IMR-90 (cell line): Measurements from ENCODE around the gene MICAL1.

Experiments
- BHLHE40 ChIP-seq: fragments of 150-350 bp; IDR thresholded peaks from 2 replicates; pipeline ENCODE4 v1.6.1; 2016; ENCODE audit warnings: mild to moderate bottlenecking, low read depth, low read length
- CEBPB ChIP-seq: IDR thresholded peaks from 2 replicates; pipeline ENCODE4 v1.6.1; 2012; ENCODE audit warnings: low read depth, low read length, improper control_type of control experiment
- CHD1 ChIP-seq: IDR thresholded peaks from 2 replicates; pipeline ENCODE4 v1.6.1; 2012; ENCODE audit warnings: low read depth, low read length, improper control_type of control experiment
- MAFK ChIP-seq: IDR thresholded peaks from 2 replicates; pipeline ENCODE4 v1.6.1; 2012; ENCODE audit warnings: low read depth, low read length, improper control_type of control experiment
- MXI1 ChIP-seq: IDR thresholded peaks from 2 replicates; pipeline ENCODE4 v1.6.1; 2012; ENCODE audit warnings: low read depth, mild to moderate bottlenecking, low read length, moderate library complexity, borderline replicate concordance
- POLR2A ChIP-seq: IDR thresholded peaks from 2 replicates; pipeline ENCODE4 v1.6.1; 2012; ENCODE audit warnings: mild to moderate bottlenecking, low read depth, low read length
- RAD21 ChIP-seq: IDR thresholded peaks from 2 replicates; pipeline ENCODE4 v1.6.1; 2012; ENCODE audit warnings: low read length, improper control_type of control experiment
- RCOR1 ChIP-seq: IDR thresholded peaks from 2 replicates; pipeline ENCODE4 v1.6.1; 2012; ENCODE audit warnings: mild to moderate bottlenecking, low read length, improper control_type of control experiment; ENCODE audit not compliant: insufficient replicate concordance
- RFX5 ChIP-seq: IDR thresholded peaks from 2 replicates; pipeline ENCODE4 v1.8.0; 2012; ENCODE audit warnings: low read depth, mild to moderate bottlenecking, low read length, moderate library complexity
- TF ChIP-seq, protein P1 (sequence below): conservative IDR thresholded peaks from 2 replicates; pipeline ENCODE4 v1.5.1; 2012; ENCODE audit warnings: mild to moderate bottlenecking, low read depth, low read length, improper control_type of control experiment

DNA sequence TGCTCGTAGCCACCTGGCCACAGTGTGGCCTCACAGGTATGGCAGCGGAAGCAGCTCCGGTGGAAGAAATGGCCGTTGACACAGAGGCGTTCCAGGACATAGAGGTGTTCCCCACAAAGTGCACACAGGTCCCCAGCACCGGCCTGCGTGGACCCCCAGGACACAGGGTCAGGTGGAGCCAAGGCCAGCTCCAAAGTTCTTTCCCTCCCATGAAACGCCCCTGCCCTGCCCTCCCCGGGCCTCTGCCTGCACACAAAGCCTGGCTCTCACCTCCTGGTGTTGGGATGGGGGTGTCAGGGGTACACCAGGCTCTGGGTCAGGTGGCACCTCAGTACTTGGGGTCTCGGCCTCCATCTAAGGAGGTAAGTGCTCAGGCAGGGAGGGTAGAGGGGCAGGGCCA lies 8.5 kb downstream of the MICAL1 start:
- TF ChIP-seq, protein P1, sequence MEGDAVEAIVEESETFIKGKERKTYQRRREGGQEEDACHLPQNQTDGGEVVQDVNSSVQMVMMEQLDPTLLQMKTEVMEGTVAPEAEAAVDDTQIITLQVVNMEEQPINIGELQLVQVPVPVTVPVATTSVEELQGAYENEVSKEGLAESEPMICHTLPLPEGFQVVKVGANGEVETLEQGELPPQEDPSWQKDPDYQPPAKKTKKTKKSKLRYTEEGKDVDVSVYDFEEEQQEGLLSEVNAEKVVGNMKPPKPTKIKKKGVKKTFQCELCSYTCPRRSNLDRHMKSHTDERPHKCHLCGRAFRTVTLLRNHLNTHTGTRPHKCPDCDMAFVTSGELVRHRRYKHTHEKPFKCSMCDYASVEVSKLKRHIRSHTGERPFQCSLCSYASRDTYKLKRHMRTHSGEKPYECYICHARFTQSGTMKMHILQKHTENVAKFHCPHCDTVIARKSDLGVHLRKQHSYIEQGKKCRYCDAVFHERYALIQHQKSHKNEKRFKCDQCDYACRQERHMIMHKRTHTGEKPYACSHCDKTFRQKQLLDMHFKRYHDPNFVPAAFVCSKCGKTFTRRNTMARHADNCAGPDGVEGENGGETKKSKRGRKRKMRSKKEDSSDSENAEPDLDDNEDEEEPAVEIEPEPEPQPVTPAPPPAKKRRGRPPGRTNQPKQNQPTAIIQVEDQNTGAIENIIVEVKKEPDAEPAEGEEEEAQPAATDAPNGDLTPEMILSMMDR: no peak
- no peak for TF ChIP-seq POLR2A
- no peak for TF ChIP-seq RFX5
- TF ChIP-seq MAFK: no peak
- TF ChIP-seq CEBPB: no peak
- no peak for TF ChIP-seq RAD21
- no peak for TF ChIP-seq BHLHE40
- no peak for TF ChIP-seq CHD1
- TF ChIP-seq MXI1: no peak
- no peak for TF ChIP-seq RCOR1
